Fibroblast of skin of left biceps (primary cell): ENCODE measurements around the gene ZNF474.
A peak's percentile ranks its signal among the peaks of the same experiment; 100 is the strongest.

ENCODE experiments used
- DNase-seq, 2 experiments: peaks; one replicate each; pipeline ENCODE4 v3.0.0-alpha.2; 2013; ENCODE audit warnings: low read depth in 2 of 2

The ZNF474 gene

DNA sequence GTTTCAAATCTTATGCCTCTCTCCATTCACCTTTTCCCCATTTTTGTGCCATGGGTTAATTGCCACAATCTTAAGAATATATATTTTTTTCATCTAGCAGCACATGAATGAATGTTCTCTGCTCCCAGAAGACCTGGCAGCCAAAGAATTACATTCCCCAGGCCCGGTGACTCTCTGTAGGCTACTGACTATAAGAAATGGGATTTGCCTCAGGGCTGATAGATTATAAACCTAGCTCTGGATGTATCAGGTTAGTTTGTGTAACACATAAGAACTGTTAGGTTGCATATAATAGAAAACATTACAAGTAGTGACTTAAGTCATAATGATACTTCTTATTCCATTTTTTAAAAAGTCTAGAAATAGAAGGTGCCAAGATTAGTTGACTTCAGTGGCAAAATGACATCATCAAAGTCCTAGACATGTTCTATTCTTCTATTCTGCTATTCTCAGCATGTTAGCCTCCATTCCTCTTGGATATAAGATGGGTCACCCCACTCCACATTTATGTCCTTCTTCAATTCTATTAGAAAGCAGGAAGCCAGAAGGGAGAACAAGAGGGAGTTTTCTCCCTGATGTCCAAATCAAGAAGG, 10.9 kb upstream of the ZNF474 start:
- no peak for DNase-seq

DNA sequence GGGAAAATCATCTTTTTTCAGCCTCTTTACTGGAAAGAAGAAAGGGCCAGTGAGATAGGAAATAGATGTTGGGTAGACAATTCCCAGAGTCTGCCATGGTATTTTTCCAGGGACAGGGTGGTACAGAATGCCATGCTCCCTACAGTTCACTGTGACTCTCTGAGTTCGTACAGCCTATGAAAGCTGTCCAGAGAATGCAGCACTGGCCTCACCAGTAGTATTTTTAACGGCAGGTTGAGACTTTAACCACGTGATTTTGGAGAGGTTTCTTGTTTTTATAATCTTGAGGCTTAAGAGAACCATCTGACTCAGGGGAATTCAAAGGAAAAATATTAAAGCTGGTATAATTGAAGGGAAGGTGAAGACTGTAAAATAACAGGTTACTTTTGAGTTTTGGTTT, 10.1 kb upstream of the ZNF474 start:
- DNase-seq = no peak

DNA sequence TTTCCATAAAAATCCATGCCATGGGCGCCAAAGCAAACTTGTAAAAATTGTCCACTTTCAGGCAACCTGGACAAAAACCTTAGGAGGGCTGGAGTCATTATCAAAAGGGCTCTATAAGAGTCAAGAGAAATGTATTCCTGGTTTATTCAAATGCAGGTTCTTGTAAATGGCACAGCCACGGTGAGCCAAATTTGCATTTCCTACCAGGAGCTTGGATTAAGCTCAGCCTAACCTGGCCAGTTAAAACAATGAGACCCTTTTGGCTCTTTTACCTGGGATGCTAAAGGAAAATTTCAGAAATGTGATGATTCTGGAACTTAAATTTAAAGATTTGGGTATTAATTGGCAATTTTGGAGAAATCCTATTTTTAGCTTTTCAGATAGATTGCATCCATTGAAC, 8.9 kb upstream of the ZNF474 start:
- no peak for DNase-seq

DNA sequence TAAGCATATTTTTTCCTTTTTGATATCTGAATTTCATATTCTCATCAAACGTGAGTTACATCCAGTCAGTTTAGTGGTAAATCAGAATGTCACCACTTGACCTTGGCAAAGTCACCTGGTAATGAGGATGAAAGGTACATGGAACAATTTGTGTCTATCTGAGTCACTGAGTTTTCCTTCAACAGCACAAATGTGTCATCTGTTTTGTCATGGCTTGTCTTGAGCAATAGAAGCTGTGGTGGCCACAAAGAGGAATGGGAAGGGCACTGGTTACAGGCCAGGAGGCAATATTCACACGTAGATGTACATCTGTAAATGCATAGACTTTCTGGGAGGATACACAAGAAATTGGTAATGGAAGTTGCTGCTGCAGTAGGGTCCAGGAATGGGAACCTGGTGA, 8.4 kb upstream of the ZNF474 start:
- DNase-seq = no peak

DNA sequence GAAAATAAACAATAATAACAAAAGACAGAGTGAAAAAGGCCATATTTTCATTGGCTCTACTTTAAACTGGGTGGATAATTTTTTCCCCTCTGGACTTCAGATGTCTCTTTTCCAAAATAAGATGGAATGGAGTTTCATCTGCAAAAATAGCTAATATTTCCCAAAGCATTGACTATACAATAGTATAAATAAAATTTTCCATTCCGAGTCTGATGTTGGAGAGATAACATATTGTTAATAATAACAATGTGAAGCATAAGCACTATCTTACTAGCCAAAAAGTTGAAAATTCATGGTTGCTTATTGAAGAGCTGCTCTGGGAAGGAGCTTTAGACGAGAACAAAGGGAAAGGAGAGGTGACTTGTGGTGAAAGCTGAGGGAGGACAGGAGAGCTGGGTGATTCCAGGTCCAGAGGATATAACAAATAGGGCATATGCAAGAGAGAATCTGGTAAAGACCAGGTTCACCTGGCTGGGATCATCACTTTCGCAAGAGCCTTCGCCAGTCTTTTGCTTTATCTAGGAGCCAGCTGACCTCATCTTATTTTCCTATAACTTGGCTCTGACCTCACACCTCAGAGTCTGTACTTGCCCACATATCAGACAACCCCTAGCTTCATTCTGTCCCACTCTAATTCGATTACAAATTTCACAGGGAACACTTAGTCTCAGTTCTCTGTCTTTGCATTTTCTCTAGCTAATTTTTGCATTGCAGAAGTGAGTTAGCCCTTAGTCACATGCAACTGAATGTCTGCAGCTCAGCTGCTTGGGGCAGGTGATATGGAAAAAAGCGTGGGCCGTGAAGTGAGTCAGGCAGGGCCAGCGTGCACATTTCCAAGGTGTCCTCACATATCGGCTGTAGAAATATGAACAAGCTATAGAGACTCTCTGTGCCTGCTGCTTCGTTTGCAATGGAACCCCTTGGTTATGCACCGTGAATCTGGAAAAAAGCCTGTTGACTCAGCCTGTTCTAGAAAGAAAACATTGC, 7.6 kb upstream of the ZNF474 start:
- no peak for DNase-seq

DNA sequence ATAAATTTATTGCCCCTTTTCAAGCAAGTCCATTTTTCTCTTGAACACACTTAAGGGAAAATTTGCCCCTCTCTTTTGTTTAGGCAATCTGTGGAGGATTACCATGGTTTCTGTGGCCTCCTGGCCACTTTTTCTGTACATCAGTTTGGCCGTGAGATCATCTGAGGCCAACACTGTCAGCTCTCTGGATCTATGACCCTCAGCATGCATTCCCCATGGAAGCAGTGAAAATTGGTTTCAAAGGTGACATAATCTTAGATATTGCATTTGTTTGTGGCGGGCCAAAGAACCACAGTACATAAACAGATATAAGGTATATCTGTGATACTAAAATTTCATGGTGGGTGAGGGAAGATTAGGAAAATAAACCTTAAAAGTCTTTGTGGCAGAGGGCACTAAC, 4.6 kb upstream of the ZNF474 start:
- no peak for DNase-seq

DNA sequence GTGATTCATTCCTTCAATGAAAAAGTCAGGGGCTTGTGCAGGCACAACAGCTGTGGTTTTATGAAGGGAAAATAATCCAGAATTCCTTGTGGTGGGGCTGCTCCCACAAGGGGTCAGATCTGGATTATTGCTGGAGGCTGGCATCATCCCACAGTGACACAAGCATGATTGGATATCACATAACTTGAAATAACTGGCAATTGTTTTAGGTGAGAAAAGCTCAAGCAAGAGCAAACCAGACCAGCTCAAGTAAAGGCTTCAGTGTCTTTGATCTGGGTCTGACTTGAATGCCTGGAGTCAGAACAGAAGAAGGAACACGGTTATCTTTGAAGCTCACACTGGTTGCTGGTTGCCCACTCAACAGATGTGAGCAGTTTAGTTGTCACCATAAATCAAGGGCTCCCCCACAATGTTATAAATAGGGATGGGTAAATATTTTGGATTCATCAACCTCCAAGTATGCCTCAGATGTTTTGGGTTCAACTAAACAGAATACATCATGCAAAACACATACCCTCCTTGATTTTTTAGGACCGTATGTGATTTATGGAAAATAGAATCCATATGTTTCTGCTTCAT, 3.1 kb upstream of the ZNF474 start:
- DNase-seq = peak in 1 of 2 experiments; percentile 60

DNA sequence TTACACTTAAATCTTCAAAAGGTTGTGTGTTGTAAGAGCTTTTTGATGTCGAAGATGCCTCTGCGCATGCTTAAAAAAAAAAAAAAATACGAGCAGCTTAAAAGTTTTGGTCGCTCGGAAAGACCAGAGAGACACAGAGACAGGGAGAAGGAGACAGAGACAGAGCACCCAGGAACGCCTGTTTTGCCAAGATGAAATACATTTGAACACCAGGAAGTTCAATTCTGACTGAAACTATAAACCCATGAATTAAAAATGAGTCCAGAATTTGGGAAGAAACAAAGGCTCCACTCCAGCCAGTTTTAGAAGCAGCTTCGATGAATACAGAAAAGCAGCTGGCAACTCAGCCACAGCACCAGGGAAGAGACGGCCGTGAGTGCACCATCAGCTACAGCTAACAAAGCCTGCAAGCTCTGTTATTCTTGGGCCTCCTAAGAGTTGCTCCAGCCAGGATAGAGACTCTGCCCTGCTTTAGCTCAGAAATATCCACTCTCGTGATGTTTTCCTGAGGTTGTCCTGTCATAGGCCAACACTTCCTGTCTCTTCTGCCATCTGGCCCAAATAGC, 2.5 kb upstream of the ZNF474 start:
- no peak for DNase-seq

DNA sequence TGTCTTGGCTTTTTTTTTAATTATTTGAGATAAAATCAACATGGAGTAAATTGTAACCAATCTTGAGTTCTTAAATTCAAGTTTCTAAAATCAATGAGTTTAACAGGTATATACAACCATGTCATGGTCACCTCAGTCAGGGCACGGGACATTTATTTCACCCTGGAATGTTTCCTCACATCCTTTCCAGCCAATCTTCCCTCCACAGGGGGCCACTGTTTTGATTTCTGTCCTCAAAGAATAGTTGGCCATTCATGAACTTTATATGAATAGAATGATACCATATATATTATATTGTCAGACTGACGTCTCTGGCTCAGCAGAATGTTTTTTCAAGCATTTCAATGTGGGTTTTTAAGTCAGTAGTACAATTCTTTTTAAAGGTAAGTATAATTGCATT, 806 bp downstream of the ZNF474 start:
- DNase-seq = no peak

DNA sequence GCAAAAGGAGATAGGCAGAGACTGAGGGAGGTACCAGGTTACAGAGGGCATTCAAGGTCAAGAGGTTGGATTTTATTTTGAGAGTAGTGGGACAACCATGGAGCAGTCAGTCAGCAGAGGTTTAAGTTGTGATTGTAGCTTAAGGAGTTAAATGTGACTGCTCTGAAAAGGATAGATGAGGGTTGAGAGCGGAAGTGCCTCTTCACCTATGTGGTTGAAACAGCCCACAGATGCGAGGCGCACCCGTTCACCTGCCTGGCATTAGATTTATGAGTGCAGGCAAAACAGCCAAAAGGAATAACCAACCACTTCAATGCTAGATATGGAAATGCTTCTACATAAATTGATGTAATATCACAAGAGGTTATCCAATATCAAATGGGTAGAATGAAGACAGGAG, 8.4 kb downstream of the ZNF474 start:
- no peak for DNase-seq

DNA sequence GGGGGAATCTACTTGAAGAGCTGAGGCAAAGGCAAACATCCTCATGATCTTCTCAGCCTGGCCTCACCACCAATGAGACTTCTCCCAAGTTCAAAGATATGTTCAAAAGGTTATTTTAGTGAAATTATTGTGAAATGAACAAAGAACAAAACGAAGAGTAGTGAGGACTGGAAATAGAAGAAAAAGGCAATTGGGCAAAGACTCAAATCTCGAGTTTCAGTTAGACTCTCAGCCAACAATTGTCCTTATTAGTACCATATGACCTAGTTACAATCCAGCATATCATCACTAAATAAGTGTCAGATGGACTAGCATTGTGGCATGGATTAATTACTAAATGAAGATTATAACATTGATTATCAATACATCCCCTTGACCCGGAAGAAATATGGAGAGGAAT, 9.0 kb downstream of the ZNF474 start:
- DNase-seq = no peak

DNA sequence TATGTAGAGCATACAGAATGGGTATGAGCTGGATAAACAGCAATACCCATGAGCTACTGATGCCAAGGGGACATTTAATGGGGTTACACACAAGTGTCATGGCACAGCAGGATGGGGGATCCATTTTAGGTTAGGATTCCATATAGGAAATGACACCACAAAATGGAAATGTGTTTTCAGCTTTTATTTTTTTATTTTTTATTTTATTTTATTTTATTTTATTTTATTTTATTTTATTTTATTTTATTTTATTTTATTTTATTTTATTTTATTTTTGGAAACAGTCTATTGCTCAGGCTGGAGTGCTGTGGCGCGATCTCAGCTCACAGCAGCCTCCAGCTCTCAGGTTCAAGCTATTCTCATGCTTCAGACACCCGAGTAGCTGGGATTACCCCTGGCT, 11.6 kb downstream of the ZNF474 start:
- no peak for DNase-seq

DNA sequence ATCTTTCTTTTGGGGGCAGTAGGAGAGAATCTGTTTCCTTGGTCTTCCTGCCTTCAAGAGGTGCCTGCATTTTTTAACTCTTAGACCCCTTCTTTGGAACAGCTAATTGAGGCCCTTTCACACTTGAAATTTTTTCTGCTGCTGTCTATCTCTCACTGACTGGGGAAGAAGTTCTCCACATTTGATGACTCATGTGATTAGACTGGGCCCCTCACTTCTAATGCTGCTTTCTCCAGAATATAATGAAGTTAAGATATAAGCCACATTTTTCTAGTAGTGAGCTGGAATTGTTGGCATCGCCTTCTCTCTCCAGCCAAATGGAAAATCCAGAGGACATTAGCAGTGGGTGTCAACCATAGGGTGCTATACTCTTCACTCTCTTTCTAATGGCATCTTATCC, 12.4 kb downstream of the ZNF474 start:
- DNase-seq = no peak

DNA sequence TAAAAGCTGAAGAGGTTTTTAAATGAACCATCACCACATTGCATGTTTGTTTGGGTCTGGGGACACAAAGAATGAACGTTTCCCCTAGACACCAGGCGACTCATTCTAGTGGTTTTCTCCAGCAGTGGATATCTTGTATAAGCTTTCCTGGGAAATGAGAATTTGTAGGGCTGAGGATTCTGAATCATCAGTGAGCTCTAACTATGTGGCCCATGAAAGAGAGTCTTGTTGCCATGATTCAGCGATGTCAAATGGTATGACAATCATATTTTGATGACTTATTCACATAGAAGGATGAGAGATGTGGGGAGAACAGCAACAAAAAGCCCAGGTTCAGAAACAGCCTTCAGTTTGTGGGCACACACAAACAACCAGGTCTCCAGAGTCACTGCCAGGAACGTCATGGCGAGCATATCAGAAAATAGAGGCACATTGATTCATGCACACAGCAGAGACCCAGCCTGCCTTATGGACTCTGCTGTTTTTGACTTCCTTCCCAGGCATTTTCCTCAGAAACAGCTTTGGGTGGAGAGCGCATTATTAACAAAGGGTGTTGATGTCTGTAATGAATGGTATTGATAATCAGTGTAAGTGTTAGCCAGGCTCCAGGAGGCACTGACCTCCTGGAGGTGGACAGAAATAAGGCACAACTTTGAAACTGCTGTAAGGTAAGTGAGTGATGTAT, 13.3 kb downstream of the ZNF474 start:
- DNase-seq = peak in 1 of 2 experiments; percentile 52

DNA sequence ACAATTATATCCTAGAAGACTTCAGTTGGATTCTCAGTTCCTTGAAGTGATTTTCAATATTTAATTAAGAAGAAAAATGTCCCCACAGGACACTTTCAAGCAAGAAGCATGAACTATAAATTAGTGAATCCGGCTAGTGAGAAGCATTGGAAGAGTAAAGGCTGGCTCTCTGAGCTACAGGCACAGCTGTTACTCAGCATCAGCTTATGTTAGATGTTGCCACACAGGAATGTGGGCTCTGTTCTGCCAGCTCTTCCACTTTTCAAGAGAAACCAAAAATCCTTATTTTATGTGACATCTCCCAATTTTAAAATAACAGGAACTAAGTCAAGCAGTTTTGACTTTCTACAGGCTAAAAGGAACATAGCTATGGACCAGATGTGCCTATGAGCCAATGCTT, 14.9 kb downstream of the ZNF474 start:
- no peak for DNase-seq

DNA sequence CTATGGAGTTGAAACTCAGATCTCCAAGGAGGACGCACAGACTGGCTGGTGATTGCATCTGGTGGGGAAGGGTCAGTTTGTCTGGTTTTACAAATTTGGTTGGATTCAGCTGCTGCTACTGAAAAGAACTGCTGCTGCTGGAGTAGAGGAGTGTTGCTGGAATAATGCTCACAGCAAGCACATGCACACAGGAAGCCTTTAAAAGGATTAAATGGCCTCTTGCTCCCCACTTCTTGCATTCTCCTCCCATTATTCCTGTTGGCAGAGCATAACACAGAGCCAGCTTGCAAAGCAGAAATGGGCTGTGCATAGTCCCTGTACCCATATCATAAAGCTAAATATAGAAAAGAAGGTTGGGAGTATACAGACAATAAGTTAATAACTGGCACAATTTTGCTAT, 16.6 kb downstream of the ZNF474 start:
- DNase-seq = no peak

DNA sequence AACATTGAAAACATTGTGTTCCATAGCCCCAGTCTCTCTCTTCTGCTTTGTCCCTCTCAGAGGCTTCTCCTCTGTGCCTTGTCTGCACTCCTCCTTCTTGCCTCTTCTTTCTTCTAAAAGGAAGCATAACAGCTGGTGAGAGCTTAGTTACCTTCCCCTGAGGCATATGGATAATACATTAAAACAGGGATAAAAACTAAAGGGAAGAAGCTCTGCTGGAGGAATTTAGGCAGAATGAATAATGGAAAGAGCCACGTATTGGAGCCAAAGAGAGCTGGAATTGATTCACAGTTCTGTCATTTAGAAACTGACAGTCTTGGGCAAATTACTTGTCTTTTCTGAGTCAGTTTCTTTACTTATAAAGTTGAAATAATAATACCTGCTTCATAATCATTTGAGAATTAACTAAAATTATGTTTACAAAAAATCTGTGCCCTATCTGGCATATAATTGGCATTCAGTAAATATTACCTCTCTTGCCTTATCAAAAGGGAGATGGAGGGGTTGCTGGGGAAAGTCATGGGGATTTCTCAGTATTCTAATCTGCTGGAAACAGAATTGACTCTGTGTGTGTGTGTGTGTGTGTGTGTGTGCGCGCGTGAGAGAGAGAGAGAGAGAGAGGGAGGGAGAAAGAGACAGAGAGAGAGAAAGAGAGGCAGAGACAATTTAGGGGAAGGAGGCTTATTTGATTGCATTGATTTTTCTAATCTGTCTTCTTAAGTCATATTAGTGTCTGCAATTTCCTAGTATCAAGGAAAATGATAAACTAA, 20.2 kb downstream of the ZNF474 start:
- no peak for DNase-seq

DNA sequence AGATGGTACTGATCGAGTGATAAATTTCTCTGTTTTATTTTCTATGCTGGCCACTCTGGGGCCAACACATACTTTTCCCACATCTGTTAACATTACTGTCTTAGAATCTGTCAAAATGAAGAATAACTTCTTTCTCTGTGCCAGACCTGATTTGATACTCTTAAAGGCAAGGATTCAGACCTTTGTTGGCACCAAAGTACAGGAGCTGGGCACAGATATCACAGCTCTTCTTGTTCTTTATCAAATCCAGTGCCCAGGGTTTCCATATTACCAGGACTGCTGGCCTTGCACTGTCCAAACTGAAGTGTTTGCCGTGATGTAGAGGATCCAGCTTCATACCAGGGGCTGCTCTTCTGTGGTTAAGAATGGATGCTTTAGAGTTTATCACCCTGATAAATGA, 20.9 kb downstream of the ZNF474 start:
- DNase-seq = no peak

DNA sequence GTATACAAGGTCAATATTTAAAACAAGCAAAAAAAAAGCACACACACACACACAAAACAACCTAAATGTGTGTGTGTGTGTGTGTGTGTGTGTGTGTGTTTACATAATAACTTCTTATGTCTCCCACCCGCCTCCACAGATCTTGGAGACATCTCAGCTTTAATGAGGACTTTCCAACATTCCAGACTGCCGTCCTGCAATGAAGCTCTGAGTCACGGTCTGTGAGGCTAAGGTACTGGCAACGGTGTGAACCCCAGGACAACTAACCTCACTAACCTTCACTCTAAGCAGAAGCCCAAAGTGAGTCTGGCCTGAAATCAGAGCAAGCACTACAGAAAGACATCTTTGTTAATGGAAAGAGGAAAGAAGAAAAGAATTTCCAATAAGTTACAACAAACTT, 22.3 kb downstream of the ZNF474 start:
- peak in 1 of 2 experiments; percentile 69 for DNase-seq

DNA sequence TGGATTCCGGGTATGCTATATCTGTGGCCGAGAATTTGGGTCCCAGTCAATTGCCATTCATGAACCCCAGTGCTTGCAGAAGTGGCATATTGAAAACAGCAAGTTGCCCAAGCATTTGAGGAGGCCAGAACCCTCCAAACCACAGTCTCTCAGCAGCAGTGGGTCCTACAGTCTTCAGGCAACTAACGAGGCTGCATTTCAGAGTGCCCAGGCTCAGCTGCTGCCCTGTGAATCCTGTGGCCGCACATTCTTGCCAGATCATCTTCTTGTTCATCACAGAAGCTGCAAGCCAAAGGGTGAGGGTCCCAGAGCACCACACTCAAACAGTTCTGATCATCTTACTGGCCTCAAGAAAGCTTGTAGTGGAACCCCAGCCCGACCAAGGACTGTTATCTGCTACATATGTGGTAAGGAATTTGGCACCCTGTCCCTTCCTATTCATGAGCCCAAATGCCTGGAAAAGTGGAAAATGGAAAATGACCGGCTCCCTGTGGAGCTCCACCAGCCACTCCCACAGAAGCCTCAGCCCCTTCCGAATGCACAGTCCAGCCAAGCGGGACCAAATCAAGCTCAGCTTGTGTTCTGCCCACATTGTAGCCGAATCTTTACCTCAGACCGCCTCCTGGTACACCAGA, 23.0 kb downstream of the ZNF474 start:
- no peak for DNase-seq

DNA sequence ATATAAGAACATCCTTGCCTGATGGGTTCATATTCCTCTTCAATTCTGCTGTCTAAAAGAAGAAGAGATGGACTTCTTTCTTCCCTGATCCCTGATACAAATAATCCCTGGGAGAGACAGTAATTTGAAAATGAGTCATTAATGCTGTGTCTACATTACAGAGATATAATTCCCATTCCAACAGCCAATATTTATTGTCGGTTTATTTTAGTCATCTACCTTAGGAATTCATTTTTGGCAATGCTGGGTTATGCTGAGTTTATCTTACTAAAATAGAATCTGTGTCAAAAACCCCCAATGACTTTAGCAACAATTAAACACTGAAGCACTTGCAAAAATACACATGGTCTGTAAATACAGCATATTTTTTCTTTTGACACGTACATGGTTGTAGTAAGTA, 23.9 kb downstream of the ZNF474 start:
- DNase-seq = peak; percentile 89 to 93
